ENCODE results near the gene IQSEC1.

Gene IQSEC1

GRCh38 chr3:12933901-12934300 lies 139.3 kb downstream of the IQSEC1 start:
- no peak for DNase-seq (ENCODE audit: insufficient read length)
- TF ChIP-seq TAF1 (IDR thresholded peaks at IDR 0.05; ENCODE audit: borderline replicate concordance, low read depth, low read length) (no peak), POLR2A (IDR thresholded peaks at IDR 0.05; ENCODE audit: low read depth, low read length) (no peak)
- FAIRE-seq, result no peak

DNA sequence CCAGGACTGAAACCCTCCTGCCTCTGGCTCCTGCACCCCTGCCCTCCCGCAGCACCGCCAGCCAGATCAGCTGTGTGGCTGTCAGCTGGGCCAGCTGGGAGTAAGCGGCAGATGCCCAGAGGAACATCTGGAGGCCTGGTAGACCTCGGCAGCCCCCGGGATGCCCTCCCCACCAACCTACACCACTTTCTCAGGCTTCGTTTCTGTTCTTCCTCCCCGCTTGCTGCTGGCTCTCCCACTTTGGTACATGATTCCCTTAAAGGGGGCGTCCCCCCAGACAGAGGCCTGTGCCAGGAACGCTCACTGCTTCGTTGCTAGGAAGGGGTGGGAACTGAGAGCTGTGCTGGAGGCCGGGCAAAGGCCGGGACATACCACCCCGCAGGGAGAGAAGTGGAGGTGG lies 140.5 kb downstream of the IQSEC1 start:
- no peak for FAIRE-seq
- no peak for TF ChIP-seq POLR2A (IDR thresholded peaks at IDR 0.05; ENCODE audit: low read depth, low read length)
- TF ChIP-seq POLR2AphosphoS5 (IDR thresholded peaks at IDR 0.05; ENCODE audit: low read depth, low read length), result no peak
- TF ChIP-seq TAF1 (IDR thresholded peaks at IDR 0.05; ENCODE audit: borderline replicate concordance, low read depth, low read length), result no peak
- no peak for DNase-seq (ENCODE audit: insufficient read length)

- TF ChIP-seq TAF1 (IDR thresholded peaks at IDR 0.05; ENCODE audit: borderline replicate concordance, low read depth, low read length) (no peak), POLR2AphosphoS5 (IDR thresholded peaks at IDR 0.05; ENCODE audit: low read depth, low read length) (no peak), POLR2A (IDR thresholded peaks at IDR 0.05; ENCODE audit: low read depth, low read length) (no peak)
- FAIRE-seq, result no peak
- no peak for DNase-seq (ENCODE audit: insufficient read length)
Measured at GRCh38 chr3:12932347-12932746, 140.9 kb downstream of the IQSEC1 start.

DNA sequence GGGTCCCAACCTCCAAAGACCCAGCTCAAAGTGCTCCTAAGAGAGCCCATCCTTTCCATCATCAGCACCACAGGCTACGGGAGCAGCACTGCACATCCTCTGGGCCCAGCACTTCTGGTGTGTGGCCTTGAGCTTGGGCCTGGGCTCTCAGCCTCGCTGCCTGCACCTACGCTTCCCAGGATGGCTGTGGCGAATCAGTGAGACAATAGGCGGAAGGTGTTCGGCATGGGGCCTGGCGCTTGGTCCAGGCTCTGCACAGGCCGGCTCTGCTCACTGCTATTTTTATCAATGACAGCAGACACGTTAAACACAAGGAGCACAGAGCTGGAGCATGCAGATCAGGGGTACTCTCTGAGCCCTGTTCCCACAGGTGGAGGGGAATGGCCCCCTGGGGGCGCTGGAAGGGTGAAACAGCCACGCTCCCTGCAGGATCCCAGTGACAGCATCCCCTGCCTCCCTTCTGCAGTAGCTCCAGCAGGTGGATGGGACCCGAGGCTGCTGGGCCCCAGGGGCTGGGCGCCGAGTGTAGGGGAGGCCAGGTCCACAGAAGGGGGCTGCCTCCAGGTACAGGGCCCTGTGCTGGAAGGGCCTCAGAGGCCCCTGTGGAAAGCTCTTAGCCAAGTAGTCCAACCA lies 141.8 kb downstream of the IQSEC1 start:
- DNase-seq (ENCODE audit: insufficient read length) (no peak), FAIRE-seq (no peak)
- no peak for TF ChIP-seq POLR2AphosphoS5 (IDR thresholded peaks at IDR 0.05; ENCODE audit: low read depth, low read length)
- no peak for TF ChIP-seq POLR2A (IDR thresholded peaks at IDR 0.05; ENCODE audit: low read depth, low read length)
- TF ChIP-seq TAF1 (IDR thresholded peaks at IDR 0.05; ENCODE audit: borderline replicate concordance, low read depth, low read length), result no peak

- FAIRE-seq, result no peak
Measured at GRCh38 chr3:12929801-12930200, 143.4 kb downstream of the IQSEC1 start.

DNA sequence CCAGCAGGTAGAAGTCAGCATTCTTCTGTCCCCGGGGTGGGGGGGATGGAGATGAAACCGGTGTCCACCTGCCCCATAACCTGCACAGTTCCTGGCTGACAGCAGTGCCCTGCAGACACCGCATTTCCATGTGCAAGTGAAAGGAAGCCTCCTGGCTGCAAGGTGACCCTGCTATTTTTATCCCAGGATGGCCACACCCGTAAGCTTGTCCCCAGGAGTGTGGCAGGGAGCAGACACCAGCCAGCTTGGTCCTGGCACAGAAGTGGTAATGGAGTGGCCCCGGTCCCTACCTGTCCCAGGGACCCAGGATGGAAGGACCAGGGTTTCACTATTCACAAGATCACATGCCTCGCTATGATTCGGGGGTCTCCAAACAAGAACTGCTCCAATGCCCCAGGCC lies 146.6 kb downstream of the IQSEC1 start:
- no peak for DNase-seq (ENCODE audit: insufficient read length)
- TF ChIP-seq POLR2A (IDR thresholded peaks at IDR 0.05; ENCODE audit: low read depth, low read length) (no peak), TAF1 (IDR thresholded peaks at IDR 0.05; ENCODE audit: borderline replicate concordance, low read depth, low read length) (no peak), POLR2AphosphoS5 (IDR thresholded peaks at IDR 0.05; ENCODE audit: low read depth, low read length) (no peak)
- no peak for FAIRE-seq

More at GRCh38 chr3:12929801-12930200, 143.4 kb downstream of the IQSEC1 start:
- DNase-seq (ENCODE audit: insufficient read length), result no peak
- TF ChIP-seq TAF1 (IDR thresholded peaks at IDR 0.05; ENCODE audit: borderline replicate concordance, low read depth, low read length), result no peak

GRCh38 chr3:12925648-12926047 lies 147.6 kb downstream of the IQSEC1 start:
- DNase-seq (ENCODE audit: insufficient read length) (no peak), FAIRE-seq (no peak)
- TF ChIP-seq POLR2AphosphoS5 (IDR thresholded peaks at IDR 0.05; ENCODE audit: low read depth, low read length) (no peak), POLR2A (IDR thresholded peaks at IDR 0.05; ENCODE audit: low read depth, low read length) (no peak), TAF1 (IDR thresholded peaks at IDR 0.05; ENCODE audit: borderline replicate concordance, low read depth, low read length) (no peak)

- TF ChIP-seq POLR2A (IDR thresholded peaks at IDR 0.05; ENCODE audit: low read depth, low read length), result no peak
- TF ChIP-seq TAF1 (IDR thresholded peaks at IDR 0.05; ENCODE audit: borderline replicate concordance, low read depth, low read length), result no peak
- no peak for TF ChIP-seq POLR2AphosphoS5 (IDR thresholded peaks at IDR 0.05; ENCODE audit: low read depth, low read length)
- no peak for FAIRE-seq
- DNase-seq (ENCODE audit: insufficient read length), result peak; percentile 69
Measured at GRCh38 chr3:12924437-12924836, 148.8 kb downstream of the IQSEC1 start.

GRCh38 chr3:12922881-12923431 lies 150.3 kb downstream of the IQSEC1 start:
- no peak for TF ChIP-seq TAF1 (IDR thresholded peaks at IDR 0.05; ENCODE audit: borderline replicate concordance, low read depth, low read length)
- TF ChIP-seq POLR2A (IDR thresholded peaks at IDR 0.05; ENCODE audit: low read depth, low read length), result no peak
- TF ChIP-seq POLR2AphosphoS5 (IDR thresholded peaks at IDR 0.05; ENCODE audit: low read depth, low read length), result no peak
- DNase-seq (ENCODE audit: insufficient read length) (no peak), FAIRE-seq (no peak)

DNA sequence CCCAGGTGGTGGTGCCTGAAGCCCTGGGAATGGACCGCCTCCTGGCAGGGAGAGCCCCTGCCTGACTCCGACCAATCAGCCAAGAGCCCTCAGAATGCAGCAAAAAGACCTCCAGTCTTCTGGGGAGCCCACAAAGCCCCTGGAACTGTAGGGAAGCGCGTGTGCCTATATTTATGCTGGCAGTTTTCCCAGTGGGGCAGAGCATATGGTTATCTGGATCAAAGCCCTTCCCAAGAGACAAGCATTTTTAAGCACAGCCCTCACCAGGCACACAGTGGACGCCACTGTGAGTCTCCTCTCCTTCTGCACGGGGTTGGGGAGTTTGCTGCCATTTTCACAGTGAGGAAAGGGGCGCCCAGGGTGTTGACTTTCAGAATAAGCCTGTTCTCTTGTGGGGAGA lies 150.9 kb downstream of the IQSEC1 start:
- FAIRE-seq, result no peak
- DNase-seq (ENCODE audit: insufficient read length), result no peak
- no peak for TF ChIP-seq POLR2A (IDR thresholded peaks at IDR 0.05; ENCODE audit: low read depth, low read length)
- TF ChIP-seq POLR2AphosphoS5 (IDR thresholded peaks at IDR 0.05; ENCODE audit: low read depth, low read length), result no peak
- TF ChIP-seq TAF1 (IDR thresholded peaks at IDR 0.05; ENCODE audit: borderline replicate concordance, low read depth, low read length), result no peak

DNA sequence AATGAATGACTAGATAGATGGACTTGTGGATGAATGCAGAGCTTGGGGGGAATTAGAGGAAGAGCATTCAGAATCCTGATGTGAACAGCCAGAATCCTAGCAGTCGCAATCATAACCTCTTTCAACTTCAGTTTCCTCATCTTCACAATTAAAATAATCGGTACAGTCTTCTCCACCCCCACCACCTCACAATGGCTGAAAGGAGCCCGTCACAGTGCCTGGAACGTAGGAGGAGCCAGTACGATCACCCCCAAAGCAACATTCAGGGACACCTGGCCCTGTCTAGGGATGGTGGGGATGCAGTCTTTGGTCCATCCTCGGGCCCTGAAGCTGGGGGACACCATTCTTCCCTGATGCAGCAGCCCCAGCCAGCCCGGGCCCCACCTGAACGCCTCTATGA lies 151.5 kb downstream of the IQSEC1 start:
- no peak for FAIRE-seq
- no peak for DNase-seq (ENCODE audit: insufficient read length)
- TF ChIP-seq POLR2AphosphoS5 (IDR thresholded peaks at IDR 0.05; ENCODE audit: low read depth, low read length), result no peak
- TF ChIP-seq POLR2A (IDR thresholded peaks at IDR 0.05; ENCODE audit: low read depth, low read length), result no peak
- TF ChIP-seq TAF1 (IDR thresholded peaks at IDR 0.05; ENCODE audit: borderline replicate concordance, low read depth, low read length), result no peak

GRCh38 chr3:12920967-12921366 lies 152.3 kb downstream of the IQSEC1 start:
- no peak for FAIRE-seq
- DNase-seq (ENCODE audit: insufficient read length), result no peak
- TF ChIP-seq TAF1 (IDR thresholded peaks at IDR 0.05; ENCODE audit: borderline replicate concordance, low read depth, low read length), result no peak
- no peak for TF ChIP-seq POLR2AphosphoS5 (IDR thresholded peaks at IDR 0.05; ENCODE audit: low read depth, low read length)
- no peak for TF ChIP-seq POLR2A (IDR thresholded peaks at IDR 0.05; ENCODE audit: low read depth, low read length)

Measured in GM12892 (cell line).